Activated T-helper 1 cell treated with anti-CD3 and anti-CD28 coated beads, Interleukin-12 subunit alpha, Interleukin-12 subunit beta, Interleukin-2, Interleukin-4 antibody, amounts not matched to agents 30 ng/mL and 10 ng/mL and 1 ng/mL, durations not matched to agents 14 hours and 24 hours and 36 hours (primary cell): ENCODE results near the gene MTOR. TPM values are rescaled to one million over a fixed set of nuclear protein-coding genes. Genes with fewer than 3 reads are reported as not detected.

Experiments used
- DNase-seq: peaks from one replicate; pipeline ENCODE4 v3.0.0; 2021; ENCODE audit warnings: low spot score
- H3K27ac Mint-ChIP-seq: one replicate; pipeline ENCODE4 v1.8.0; 2021; ENCODE audit warnings: mild to moderate bottlenecking, mixed read lengths
- H3K27me3 Mint-ChIP-seq: one replicate; pipeline ENCODE4 v1.8.0; 2022; ENCODE audit warnings: mild to moderate bottlenecking, moderate library complexity, mixed read lengths; ENCODE audit not compliant: insufficient read depth
- H3K36me3 Mint-ChIP-seq: one replicate; pipeline ENCODE4 v1.8.0; 2021; ENCODE audit warnings: low read depth, mixed read lengths
- H3K4me1 Mint-ChIP-seq: one replicate; pipeline ENCODE4 v1.8.0; 2021; ENCODE audit warnings: low read depth, mixed read lengths
- H3K4me3 Mint-ChIP-seq: one replicate; pipeline ENCODE4 v1.8.0; 2021; ENCODE audit warnings: mild to moderate bottlenecking, moderate library complexity, mixed read lengths
- H3K9me3 Mint-ChIP-seq: one replicate; pipeline ENCODE4 v1.8.0; 2021; ENCODE audit warnings: mixed read lengths
- intact Hi-C: fragments of 100-400 bp; cut with micrococcal nuclease; formaldehyde crosslinking; loops from one replicate; pipeline ENCODE4 v1.15.1; 2024
- total RNA-seq: library from RNA; stranded (reverse); gene quantifications from 2 replicates; pipeline ENCODE4 v1.2.3, GENCODE V29; 2022

The MTOR gene
- total RNA-seq, 1 donor from 2014 or later: 48.7 TPM

GRCh38 chr1:11061652-11062365 lies 200.5 kb downstream of the MTOR start:
- Mint-ChIP-seq H3K4me1 (peaks cover 30% of the 10 kb centered on the region), H3K4me3 (peak overlapping the region; percentile 97), H3K27me3 (no peaks in the 10 kb centered on the region), H3K9me3 (no peaks in the 10 kb centered on the region), H3K27ac (peak overlapping the region; percentile 43), H3K36me3 (peaks cover 44% of the 10 kb centered on the region)
- DNase-seq: no peak
- intact Hi-C loops: loop anchor here (1.0 to 10.0 kb wide), 4 partner anchors 82 to 745 kb away; partner anchors contain the start of genes AGTRAP, CLCN6, MTHFR and MTOR

- Mint-ChIP-seq H3K4me1 (peaks cover 30% of the 10 kb centered on the region), H3K9me3 (no peaks in the 10 kb centered on the region), H3K36me3 (peaks cover 34% of the 10 kb centered on the region), H3K4me3 (peak within 1 kb of the TSS; percentile 97), H3K27ac (peak within 1 kb of the TSS; percentile 95), H3K27me3 (no peaks in the 10 kb centered on the region)
- intact Hi-C loops: loop anchor here (1.0 to 10.0 kb wide), 6 partner anchors 23 to 747 kb away; partner anchors contain the start of genes AGTRAP, CLCN6, EXOSC10 and MTHFR
- peak; percentile 94 for DNase-seq
These were observed 202.2 kb downstream of the MTOR start, which contains the start of gene SRM for GRCh38 chr1:11059968-11060830. Gene SRM, minus strand, starts transcription at chr1:11060018. Its CDS starts 75 bp downstream, at chr1:11059943.

DNA sequence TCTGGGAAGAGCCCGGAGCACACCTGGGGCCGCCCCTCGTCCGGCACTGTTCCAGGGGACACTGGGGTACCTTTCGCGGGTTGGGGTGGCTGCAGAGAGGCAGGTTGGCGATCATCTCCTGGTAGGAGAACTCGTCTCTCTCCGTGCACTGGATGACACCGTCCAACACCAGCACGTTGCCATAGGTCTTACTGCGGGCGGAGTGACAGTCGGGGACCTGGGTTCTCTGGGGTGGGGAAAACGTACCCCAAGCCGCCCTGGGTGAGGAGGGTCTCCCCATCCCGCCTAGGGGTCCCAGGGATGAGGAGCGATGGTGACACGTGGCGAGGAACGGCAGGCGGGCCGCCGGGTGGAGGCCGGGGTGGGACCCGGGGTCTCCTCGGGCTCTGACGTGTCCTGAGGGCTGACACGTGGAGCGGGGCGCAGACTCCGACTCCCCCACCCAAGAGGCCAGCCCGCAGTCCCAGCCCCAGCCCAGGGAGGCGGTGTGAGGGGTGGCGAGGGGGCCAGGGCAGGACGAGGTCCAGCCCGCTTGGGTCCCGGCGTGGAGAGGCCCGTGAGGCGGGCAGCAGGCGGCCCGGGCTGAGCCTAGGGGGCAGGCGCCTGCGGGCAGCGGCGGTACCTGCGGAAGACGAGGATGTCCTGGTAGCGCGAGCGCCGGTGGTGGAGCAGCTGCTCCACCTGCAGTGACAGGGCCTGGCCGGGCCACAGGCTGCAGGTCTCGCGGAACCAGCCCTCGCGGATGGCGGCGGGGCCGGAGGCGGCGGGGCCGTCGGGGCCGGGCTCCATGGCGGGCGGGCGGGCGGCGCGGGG lies 203.0 kb downstream of the MTOR start:
- H3K27ac Mint-ChIP-seq: peak overlapping the region; percentile 92

GRCh38 chr1:11058595-11059154 lies 203.7 kb downstream of the MTOR start:
- no peaks in the 10 kb centered on the region for H3K27me3 Mint-ChIP-seq
- peak overlapping the region; percentile 95 for H3K4me3 Mint-ChIP-seq
- intact Hi-C loops: no loop called here
- H3K36me3 Mint-ChIP-seq: peaks cover 33% of the 10 kb centered on the region
- H3K9me3 Mint-ChIP-seq: no peaks in the 10 kb centered on the region
- H3K4me1 Mint-ChIP-seq: peaks cover 29% of the 10 kb centered on the region
- H3K27ac Mint-ChIP-seq: peak overlapping the region; percentile 92
- no peak for DNase-seq

More for the DNA sequence above, 203.0 kb downstream of the MTOR start:
- Mint-ChIP-seq H3K4me1 (peaks cover 30% of the 10 kb centered on the region), H3K4me3 (peak overlapping the region; percentile 95), H3K27me3 (no peaks in the 10 kb centered on the region), H3K36me3 (peaks cover 30% of the 10 kb centered on the region), H3K9me3 (no peaks in the 10 kb centered on the region)
- intact Hi-C loops: no loop called here
- DNase-seq: peak; percentile 26

GRCh38 chr1:11058026-11058425 lies 204.3 kb downstream of the MTOR start:
- intact Hi-C loops: no loop called here
- H3K36me3 Mint-ChIP-seq: peaks cover 30% of the 10 kb centered on the region
- peaks cover 22% of the 10 kb centered on the region for H3K4me1 Mint-ChIP-seq
- no peak overlapping the region for H3K27ac Mint-ChIP-seq
- no peaks in the 10 kb centered on the region for H3K27me3 Mint-ChIP-seq
- DNase-seq: no peak
- no peaks in the 10 kb centered on the region for H3K9me3 Mint-ChIP-seq
- H3K4me3 Mint-ChIP-seq: peak overlapping the region; percentile 95

DNA sequence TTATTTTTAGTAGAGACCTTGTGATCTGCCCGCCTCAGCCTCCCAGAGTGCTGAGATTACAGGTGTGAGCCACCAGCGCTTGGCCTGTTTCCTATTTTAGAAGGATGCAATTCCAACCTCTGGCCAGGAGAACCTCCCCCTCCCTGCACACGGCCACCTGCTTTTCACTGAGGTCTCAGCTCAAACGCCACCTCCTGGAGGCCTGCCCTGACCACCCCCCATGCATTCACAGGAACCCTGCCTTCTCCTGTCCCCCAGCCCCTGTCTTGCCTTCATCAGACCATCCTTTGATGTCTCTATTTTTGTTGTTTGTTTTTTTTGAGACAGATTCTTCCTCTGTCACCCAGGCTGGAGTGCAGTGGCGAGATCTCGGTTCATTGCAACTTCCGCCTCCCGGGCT lies 204.9 kb downstream of the MTOR start:
- Mint-ChIP-seq H3K36me3 (peaks cover 30% of the 10 kb centered on the region), H3K9me3 (no peaks in the 10 kb centered on the region), H3K27me3 (no peaks in the 10 kb centered on the region), H3K4me3 (peak overlapping the region; percentile 60), H3K4me1 (peaks cover 17% of the 10 kb centered on the region), H3K27ac (no peak overlapping the region)
- intact Hi-C loops: no loop called here
- DNase-seq: no peak

Other genes with a start within 250 kb of the MTOR start
- gene TARDBP, start 249.9 kb downstream of the MTOR start, total RNA-seq: 197 TPM in 2 replicates
- 0.15 and 0.57 TPM in 2 replicates for gene MASP2, start 215.3 kb downstream of the MTOR start, total RNA-seq
- gene SRM, start 202.5 kb downstream of the MTOR start, total RNA-seq: 306 and 332 TPM in 2 replicates
- gene EXOSC10, start 162.7 kb downstream of the MTOR start, total RNA-seq: 93.5 and 103 TPM in 2 replicates
- not detected in 2 replicates for gene ANGPTL7, start 73.2 kb downstream of the MTOR start, total RNA-seq
- gene UBIAD1, start 10.6 kb upstream of the MTOR start, total RNA-seq: 30.5 and 33.1 TPM in 2 replicates
- 0.41 and 0.44 TPM in 2 replicates for gene DISP3, start 216.6 kb upstream of the MTOR start, total RNA-seq